AG10803 (cell line): ENCODE results near the gene ADGRD1.
"Not testable (repeated sequence)": the region's sequence is repeated elsewhere in the genome, so short reads cannot be mapped to it uniquely, and the experiment has no call there.

ENCODE experiments used
- DNase-seq: peaks from one replicate; pipeline ENCODE4 v3.0.0; 2010; ENCODE audit warnings: low read depth
- H3K4me3 ChIP-seq: 2 replicates; pipeline ENCODE4 v1.5.1; 2011; ENCODE audit warnings: mild to moderate bottlenecking, low read length, control low read depth
- TF ChIP-seq, protein P1 (sequence below): conservative IDR thresholded peaks from 2 replicates; pipeline ENCODE4 v1.5.1; 2011; ENCODE audit warnings: mild to moderate bottlenecking, low read length, control low read depth, inconsistent platforms

Gene ADGRD1

DNA sequence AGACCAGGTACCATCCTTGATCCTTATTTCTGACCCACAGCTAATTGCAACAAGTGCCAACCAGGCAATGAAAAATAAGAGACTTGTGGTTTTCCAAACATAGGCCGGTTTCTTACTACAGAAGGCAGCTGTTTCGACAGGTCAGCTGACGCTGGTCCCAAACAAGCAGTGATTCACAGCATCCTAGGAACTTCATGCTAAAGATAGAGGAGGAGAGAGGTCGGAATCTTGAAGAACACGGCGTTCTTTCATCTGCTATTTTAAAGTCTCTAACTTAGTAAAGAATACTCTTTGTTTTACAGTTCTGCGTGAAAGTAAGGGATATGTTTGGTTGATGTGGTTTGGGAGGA, 28.1 kb upstream of the ADGRD1 start:
- H3K4me3 ChIP-seq, result no peak overlapping the region
- DNase-seq, result peak; percentile 27
- TF ChIP-seq, protein P1, sequence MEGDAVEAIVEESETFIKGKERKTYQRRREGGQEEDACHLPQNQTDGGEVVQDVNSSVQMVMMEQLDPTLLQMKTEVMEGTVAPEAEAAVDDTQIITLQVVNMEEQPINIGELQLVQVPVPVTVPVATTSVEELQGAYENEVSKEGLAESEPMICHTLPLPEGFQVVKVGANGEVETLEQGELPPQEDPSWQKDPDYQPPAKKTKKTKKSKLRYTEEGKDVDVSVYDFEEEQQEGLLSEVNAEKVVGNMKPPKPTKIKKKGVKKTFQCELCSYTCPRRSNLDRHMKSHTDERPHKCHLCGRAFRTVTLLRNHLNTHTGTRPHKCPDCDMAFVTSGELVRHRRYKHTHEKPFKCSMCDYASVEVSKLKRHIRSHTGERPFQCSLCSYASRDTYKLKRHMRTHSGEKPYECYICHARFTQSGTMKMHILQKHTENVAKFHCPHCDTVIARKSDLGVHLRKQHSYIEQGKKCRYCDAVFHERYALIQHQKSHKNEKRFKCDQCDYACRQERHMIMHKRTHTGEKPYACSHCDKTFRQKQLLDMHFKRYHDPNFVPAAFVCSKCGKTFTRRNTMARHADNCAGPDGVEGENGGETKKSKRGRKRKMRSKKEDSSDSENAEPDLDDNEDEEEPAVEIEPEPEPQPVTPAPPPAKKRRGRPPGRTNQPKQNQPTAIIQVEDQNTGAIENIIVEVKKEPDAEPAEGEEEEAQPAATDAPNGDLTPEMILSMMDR, result no peak

DNA sequence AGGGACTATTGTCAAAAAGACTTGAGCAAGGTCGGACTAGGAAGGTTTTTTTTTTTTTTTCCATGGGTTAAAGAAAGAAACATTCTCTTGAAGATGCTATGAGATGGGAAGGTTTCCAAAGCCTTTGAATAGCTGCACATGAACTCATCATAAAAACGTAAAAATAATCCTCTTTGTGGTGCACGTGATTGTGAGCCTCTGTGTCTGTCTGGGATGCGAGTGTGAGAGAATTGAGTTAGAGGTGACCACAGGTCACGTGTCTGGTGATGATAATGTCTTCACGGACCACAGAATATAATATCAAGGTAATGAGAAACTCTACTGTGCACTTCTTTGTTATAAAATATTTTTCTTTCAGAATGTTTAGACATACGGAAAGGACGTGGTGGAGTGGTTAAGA, 24.3 kb upstream of the ADGRD1 start:
- DNase-seq, result peak; percentile 49
- TF ChIP-seq, protein P1, result no peak
- no peak overlapping the region for H3K4me3 ChIP-seq

GRCh38 chr12:130932061-130932930, 21.4 kb upstream of the ADGRD1 start:
- H3K4me3 ChIP-seq, result peak overlapping the region; percentile 31
- DNase-seq, result peak; percentile 84
- TF ChIP-seq, protein P1, result no peak

DNA sequence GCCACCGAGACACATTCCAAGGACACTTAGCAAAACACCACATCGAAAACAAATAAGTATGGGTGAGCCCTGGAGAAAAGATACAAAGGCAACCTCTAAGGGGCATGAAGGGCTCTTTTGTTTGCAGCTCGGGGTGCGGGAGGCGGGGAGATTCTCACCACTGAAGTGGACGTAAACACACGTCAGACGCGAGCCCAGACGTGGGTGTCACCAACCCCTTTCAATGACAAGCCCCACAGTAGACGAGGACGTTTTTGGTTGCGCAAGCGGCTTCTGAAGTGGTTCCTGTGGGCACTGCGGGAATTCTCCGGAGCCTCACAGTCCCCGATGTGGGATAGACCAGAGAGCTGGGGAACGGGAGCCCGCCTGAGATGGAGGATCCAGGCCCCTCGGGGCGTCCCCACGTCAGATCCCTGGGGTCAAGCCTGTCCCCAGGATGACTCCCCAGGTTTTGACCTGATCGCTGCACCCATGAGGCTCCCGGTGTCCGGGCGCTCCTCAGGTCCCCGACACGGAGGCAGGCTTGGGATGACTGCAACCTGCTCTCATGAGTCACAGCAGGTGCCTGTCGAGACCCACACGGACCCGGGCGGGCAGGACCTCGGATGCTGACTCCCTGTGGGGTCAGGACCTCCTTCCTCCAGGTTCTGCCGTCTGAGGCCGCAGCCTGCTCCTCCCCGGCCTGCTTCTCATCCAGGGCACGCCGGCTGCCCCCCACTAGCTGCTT, 20.3 kb upstream of the ADGRD1 start:
- TF ChIP-seq, protein P1, result no peak
- peak; percentile 66 for DNase-seq
- H3K4me3 ChIP-seq, result no peak overlapping the region

- DNase-seq, result no peak
- TF ChIP-seq, protein P1, result no peak
- H3K4me3 ChIP-seq, result no peak overlapping the region
These were observed 19.0 kb upstream of the ADGRD1 start for GRCh38 chr12:130934753-130935152.

GRCh38 chr12:130936561-130936960, 17.1 kb upstream of the ADGRD1 start:
- TF ChIP-seq, protein P1, result no peak
- H3K4me3 ChIP-seq, result no peak overlapping the region
- DNase-seq, result peak; percentile 52

GRCh38 chr12:130937063-130937462, 16.6 kb upstream of the ADGRD1 start:
- H3K4me3 ChIP-seq, result no peak overlapping the region
- DNase-seq, result no peak
- TF ChIP-seq, protein P1, result no peak

DNA sequence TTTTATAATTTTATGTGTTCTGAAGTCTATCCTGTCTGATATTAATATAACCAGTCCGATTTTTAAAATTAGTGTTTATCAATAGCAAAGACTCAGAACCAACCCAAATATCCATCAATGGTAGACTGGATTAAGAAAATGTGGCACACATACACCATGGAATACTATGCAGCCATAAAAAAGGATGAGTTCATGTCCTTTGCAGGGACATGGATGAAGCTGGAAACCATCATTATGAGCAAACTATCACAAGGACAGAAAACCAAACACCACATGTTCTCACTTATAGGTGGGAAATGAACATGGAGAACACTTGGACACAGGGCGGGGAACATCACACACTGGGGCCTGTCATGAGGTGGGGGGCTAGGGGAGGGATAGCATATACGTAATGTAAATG, 16.2 kb upstream of the ADGRD1 start:
- DNase-seq, H3K4me3 ChIP-seq: not testable (repeated sequence)
